ENCODE data around the gene KRT17.

- TF ChIP-seq POLR2A (IDR thresholded peaks at IDR 0.05; ENCODE audit: low read length) (no peak), GATA1 (IDR thresholded peaks at IDR 0.05; ENCODE audit: low read depth, low read length) (no peak)
These were observed 42.4 kb upstream of the KRT17 start for GRCh38 chr17:41666708-41667279.

Data from erythroblast (primary cell).